ENCODE results near the gene ZNF575.

Gene ZNF575

DNA sequence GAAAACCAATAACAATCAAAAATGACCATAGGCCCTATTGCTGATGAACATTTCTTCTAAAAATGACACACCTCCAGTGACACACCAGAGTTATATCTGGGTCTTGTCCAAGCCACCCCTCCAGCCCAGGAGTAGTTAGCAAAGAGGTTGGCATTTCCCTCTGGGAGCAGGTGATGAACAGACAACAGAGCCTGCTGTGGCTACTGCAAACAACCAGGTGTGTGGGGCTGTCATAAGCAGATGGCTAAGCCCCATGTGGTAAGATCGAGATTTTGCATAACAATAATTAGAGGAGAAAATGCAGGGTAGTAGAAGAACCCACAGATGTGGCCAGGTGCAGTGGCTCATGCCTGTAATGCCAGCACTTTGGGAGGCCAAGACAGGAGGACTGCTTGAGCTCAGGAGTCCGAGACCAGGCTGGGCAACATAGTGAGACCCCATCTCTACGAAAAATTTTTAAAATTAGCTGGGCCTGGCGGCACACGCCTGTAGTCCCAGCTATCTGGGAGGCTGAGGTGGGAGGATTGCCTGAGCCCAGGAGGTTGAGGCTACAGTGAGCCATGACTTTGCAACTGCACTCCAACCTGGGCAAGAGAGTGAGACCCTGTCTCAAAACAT is 37.3 kb downstream of the ZNF575 start:
- no peak for DNase-seq (ENCODE audit: low read depth in 1 of 2, low spot score in 1 of 2)

DNA sequence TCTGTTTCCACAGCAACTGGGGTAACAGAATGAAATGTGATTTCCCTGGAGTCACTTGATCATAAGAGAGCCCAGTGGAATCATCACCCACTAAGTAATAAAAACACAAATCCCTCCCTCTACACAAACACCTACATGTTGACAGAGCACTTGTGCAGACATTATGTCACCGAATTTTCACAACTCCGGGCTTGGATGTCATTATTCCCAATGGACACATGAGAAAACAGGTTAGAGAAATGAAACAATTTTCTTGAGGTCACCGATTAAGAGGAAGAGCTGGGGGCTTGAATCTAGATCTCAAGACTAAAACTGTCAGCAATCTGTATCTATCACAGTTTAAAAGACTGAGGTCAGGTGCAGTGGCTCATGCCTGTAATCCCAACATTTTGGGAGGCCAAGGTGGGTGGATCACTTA is 39.2 kb downstream of the ZNF575 start:
- no peak for DNase-seq (ENCODE audit: low read depth in 1 of 2, low spot score in 1 of 2)

DNA sequence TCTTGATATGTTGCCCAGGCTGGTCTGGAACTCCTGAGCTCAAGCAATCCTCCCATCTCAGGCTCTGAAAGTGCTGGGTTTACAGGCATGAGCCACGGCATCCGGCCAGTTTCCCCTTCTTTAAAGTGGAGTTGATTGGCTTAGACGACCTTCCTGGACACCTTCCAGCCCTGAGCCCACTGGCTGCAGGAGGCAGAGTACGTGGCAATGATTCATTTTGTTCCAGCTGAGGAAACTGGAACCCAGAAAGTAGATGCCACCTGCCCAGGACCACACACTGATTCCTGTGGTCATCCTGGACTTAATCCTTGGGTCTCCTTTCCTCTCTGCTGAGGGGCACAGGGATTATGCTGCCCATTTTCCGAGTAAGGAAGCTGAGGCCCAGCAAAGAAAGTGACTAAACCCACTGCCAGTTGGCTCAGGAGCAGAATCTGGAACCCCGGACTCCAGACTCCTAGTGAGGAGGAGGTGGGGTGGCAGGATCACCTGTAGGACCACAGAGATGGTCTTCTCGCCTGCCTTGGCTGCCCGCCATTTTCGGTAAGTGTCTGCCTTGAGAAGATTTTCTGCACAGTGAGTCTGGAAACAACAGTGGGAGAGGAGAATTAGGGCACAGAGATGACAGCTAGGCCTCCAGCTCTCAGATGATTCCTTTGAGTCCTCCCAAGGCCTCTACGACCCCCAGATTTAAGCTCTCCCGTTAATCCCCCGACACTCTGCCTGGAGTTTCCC is 41.6 kb downstream of the ZNF575 start:
- no peak for DNase-seq (ENCODE audit: low read depth in 1 of 2, low spot score in 1 of 2)

DNA sequence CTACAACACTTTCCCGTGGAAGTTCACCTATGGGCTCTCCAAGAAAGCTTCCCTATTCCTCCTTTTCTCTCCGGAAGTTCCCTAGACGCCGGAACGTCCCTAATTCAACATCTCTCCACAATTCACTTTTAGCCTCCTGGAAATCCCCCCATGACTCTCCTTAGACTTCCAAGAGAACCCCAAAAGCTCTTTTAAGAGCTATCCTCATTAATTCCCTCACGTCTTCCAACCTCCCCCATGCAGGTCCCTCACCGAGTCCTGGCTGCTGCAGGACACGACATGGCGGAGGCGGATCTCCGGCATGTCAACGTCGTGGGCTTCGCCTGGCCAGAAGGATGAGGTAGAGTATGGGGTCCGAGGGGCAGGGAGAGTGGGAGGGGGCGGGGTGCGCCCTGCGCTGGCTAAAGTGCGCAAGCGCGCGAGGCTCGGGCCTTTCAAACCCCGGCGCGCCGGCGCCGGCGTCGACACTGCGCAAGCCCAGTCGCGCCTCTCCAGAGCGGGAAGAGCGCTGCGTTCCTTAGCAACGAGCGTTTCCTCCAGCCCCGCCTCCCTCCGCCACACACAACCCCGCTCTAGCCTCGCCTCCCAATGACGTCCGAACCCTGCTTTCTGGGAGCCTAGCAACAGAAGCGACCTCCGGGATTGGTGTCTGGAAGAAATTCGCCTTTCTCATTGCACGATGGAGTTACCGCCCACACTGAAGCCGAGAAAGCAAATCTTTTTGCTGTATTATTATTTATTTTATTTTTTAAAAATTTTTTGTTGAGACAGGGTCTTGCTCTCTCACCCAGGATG is 42.4 kb downstream of the ZNF575 start, which contains the start of the genes PINLYP and XRCC1:
PINLYP (plus strand) TSS at position 646 of the 795 bp plus-strand sequence. CDS start 1,391 bp downstream, outside the sequence.
XRCC1 (minus strand) TSS at position 372 of the 795 bp plus-strand sequence; CDS start at position 303, 69 bp downstream.
- DNase-seq (ENCODE audit: low read depth in 1 of 2, low spot score in 1 of 2), result peak; percentile 87 to 93

DNA sequence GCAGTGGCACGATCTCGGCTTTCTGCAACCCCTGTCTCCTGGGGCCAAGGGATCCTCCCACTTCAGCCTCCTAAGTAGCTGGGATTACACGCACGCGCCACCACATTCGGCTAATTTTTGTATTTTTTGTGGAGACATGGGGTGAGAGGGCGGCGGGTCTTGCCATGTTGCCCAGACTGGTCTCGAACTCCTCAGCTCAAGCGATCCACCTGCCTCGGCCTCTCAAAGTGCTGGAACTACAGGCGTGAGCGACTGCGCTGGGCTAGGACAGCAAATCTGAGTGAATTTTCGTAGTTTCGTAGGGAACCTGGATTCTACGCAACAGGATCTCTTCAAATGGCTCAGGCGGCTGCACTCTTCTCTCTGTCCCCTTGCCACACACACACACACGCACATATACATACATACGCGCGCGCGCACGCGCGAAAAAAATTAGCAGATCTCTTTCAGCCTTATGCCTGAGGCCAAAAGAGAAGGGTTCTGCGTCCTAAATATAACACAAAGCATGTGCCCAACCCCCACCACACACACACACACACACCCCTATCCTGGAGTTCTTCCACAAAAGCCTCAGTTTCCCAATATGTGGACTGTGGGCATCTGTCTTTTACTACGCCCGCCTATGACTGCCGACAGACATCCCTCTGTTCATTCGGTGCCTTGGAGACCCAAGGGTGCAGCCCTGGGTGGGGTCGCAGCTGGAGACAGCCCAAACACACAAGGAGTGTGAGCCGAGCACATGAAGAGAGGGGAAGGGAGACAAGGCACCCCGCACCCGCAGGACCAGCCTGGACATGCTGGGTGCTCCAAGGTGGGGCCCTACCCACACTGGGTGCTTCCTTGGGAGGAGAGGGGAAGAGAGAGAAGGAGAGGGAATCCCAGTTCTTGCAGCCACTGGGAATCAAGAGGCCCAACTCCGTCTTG is 43.2 kb downstream of the ZNF575 start:
- DNase-seq (ENCODE audit: low read depth in 1 of 2, low spot score in 1 of 2), result no peak

DNA sequence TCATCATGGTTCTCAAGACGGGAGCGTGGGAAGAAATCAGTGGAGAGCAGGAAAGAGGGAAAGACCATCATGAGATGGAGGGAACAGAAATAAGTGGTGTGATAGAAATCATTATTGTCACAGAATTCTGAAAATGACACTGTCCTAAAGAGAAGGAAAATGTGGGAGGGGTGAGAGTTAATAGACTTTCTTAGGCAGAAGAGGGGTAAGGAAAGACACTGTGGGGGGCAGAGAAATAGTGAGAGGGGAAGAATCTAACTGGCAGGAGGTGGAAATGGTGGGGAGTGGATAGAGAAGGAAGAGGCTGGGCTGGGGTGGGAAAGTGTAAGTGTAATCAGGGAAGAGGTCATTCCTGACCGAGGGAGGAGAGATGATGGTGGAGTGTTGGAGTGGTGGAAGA is 45.8 kb downstream of the ZNF575 start:
- DNase-seq (ENCODE audit: low read depth in 1 of 2, low spot score in 1 of 2), result no peak

DNA sequence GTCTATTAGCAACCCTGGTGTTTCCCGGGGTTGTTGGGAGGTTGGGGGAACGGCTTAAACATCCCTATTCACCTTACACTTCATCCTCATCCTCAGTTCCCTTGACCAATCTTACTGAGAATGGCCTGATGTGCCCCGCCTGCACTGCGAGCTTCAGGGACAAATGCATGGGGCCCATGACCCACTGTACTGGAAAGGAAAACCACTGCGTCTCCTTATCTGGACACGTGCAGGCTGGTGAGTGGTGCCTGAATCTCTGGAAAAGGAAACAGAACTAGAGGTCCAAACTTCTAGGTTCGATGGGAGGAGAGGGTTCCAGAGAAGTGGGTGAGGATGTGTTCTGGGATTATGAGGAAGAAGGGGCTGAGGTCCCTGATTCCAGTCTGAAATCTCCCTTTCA is 48.5 kb downstream of the ZNF575 start:
- DNase-seq (ENCODE audit: low read depth in 1 of 2, low spot score in 1 of 2), result no peak

DNA sequence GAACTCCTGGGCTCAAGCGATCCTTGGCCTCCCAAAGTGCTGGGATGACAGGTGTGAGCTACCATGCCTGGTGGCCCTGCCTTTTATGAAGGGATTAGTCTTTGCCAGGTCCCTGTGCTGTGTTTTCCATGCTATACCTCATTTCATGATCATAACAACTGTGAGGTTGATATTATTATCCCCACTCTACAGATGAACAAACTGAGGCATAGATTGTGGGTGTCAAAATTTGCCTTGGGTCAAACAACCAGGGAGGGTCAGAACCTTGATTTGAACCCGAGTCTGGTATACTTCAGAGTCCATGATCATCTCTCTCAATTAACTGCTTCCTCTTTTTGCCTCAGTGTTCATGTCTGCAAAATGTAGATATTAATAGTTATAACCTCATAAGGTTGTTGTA is 49.5 kb downstream of the ZNF575 start:
- no peak for DNase-seq (ENCODE audit: low read depth in 1 of 2, low spot score in 1 of 2)

DNA sequence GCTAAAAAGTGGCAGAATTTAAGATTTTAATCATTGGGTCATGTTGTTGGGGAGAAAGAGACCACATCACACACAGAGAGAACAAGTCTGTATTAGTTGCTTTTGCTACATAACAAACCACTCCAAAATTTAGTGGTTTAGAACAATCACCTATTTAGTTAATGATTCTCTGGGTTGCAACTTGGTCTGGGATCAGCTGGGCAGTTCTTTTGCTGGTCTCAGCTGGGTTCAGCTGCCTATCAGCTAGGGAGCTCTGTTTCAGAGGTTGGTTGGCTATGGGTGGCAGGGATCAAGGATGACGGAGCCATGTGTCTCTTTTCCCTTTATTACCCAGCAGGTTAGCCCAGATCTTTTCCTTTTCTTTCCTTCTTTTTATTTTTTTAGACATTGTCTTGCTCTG is 51.5 kb downstream of the ZNF575 start:
- DNase-seq (ENCODE audit: low read depth in 1 of 2, low spot score in 1 of 2), result no peak
